ENCODE results near the gene ENPP6.

GRCh38 chr4:184259081-184259480 lies 41.4 kb upstream of the ENPP6 start:
- TF ChIP-seq NONO (IDR thresholded peaks at IDR 0.05) (no peak), NONO (CRISPR knock-in tag; conservative IDR thresholded peaks at IDR 0.05) (no peak), TARDBP (CRISPR knock-in tag; IDR thresholded peaks at IDR 0.05) (no peak), ZFP36 (IDR thresholded peaks at IDR 0.05; ENCODE audit: borderline replicate concordance, low read depth, low read length, partially characterized antibody) (no peak), HNRNPK (IDR thresholded peaks at IDR 0.05; ENCODE audit: low read depth, low read length, poor library complexity, severe bottlenecking) (no peak), ZNF83 (CRISPR knock-in tag; IDR thresholded peaks at IDR 0.05; ENCODE audit: borderline replicate concordance) (no peak), RELA (CRISPR knock-in tag; IDR thresholded peaks at IDR 0.05) (no peak), HDAC2 (CRISPR knock-in tag; IDR thresholded peaks at IDR 0.05) (no peak), DPF2 (CRISPR knock-in tag; IDR thresholded peaks at IDR 0.05; ENCODE audit: borderline replicate concordance, low read depth) (no peak)
- TF ChIP-seq, protein P1, sequence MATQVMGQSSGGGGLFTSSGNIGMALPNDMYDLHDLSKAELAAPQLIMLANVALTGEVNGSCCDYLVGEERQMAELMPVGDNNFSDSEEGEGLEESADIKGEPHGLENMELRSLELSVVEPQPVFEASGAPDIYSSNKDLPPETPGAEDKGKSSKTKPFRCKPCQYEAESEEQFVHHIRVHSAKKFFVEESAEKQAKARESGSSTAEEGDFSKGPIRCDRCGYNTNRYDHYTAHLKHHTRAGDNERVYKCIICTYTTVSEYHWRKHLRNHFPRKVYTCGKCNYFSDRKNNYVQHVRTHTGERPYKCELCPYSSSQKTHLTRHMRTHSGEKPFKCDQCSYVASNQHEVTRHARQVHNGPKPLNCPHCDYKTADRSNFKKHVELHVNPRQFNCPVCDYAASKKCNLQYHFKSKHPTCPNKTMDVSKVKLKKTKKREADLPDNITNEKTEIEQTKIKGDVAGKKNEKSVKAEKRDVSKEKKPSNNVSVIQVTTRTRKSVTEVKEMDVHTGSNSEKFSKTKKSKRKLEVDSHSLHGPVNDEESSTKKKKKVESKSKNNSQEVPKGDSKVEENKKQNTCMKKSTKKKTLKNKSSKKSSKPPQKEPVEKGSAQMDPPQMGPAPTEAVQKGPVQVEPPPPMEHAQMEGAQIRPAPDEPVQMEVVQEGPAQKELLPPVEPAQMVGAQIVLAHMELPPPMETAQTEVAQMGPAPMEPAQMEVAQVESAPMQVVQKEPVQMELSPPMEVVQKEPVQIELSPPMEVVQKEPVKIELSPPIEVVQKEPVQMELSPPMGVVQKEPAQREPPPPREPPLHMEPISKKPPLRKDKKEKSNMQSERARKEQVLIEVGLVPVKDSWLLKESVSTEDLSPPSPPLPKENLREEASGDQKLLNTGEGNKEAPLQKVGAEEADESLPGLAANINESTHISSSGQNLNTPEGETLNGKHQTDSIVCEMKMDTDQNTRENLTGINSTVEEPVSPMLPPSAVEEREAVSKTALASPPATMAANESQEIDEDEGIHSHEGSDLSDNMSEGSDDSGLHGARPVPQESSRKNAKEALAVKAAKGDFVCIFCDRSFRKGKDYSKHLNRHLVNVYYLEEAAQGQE (IDR thresholded peaks at IDR 0.05; ENCODE audit: borderline replicate concordance in 1 of 2, low read depth in 1 of 2, low read length in 2 of 2) = no peak

Measured in HepG2 (cell line).